Measurements from ENCODE around the gene RBM39. TPM values are rescaled to one million over a fixed set of nuclear protein-coding genes. Genes with fewer than 3 reads are reported as not detected.
A peak's percentile ranks its signal among the peaks of the same experiment; 100 is the strongest.

RBM39 gene
- polyA plus RNA-seq, 3 donors: 89.5 to 209 (median 98.0) TPM

DNA sequence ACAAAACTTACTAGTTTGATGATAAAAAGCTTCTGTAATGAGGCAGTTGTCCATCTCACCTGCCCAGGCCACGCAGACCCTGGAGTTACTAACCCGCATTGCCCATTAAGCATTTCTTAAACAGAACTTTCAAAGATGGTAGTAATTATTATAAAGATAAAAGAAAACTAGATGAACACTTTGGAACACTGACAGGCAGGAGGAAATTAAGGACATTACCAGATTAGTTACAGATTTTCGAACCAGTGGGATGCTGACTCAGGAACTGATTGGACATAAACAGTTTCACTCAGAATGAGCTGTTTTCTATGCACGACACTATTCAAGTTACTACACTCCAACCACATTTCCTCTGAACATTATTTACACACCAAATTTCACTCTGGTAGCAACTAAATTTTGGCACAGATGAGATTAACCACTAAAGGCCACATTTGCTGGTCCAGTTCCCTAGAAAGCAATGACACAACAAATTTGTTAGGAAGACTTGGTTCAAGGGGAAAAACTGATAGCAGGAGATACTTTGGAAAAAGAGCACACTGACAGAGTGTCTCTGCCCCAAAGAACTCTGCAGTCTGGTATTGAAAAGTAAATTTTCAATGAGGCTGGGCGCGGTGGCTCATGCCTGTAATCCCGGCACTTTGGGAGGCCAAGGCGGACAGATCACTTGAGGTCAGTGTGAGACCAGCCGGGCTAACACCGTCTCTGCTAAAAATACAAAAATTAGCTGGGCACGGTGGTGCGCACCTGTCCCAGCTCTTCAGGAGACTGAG, 39.8 kb downstream of the RBM39 start:
- Mint-ChIP-seq H3K4me1 (peaks cover 32% of the 10 kb centered on the region), H3K36me3 (peaks cover 51 to 54% of the 10 kb centered on the region in 2 donors), H3K9me3 (no peaks in the 10 kb centered on the region), H3K4me3 (no peak overlapping the region), H3K27ac (peak overlapping the region in 6 of 7 donors; percentile 24 to 83 (median 54)), H3K27me3 (ENCODE audit: low read depth in 3 of 3) (peaks cover 0 to 4% (median 3%) of the 10 kb centered on the region in 3 donors)
- H3K27ac ChIP-seq (ENCODE audit: low read depth in 1 of 2, low read length in 2 of 2): peak overlapping the region in 1 of 2 donors; percentile 16
- no peak for DNase-seq
- intact Hi-C loops (cut with micrococcal nuclease): loop anchor here in 1 of 2 donors (5.0 kb wide), 1 partner anchor 35 kb away; no protein-coding TSS in a partner anchor
- H3K79me2 ChIP-seq (ENCODE audit: insufficient read depth, low read length): peaks cover 57% of the 10 kb centered on the region
- H4K20me1 ChIP-seq (ENCODE audit: insufficient read depth, low read length): peaks cover 72% of the 10 kb centered on the region
- H3K4me3 ChIP-seq (replicated peaks in 1 of 3; ENCODE audit: low read depth in 2 of 3, low read length in 3 of 3): no peak overlapping the region
- H2AFZ ChIP-seq (ENCODE audit: insufficient read depth, low read depth, low read length, poor library complexity, severe bottlenecking): no peak overlapping the region
- no peaks in the 10 kb centered on the region for H3K9me3 ChIP-seq (replicated peaks in 1 of 2; ENCODE audit: control insufficient read depth in 1 of 2, insufficient read depth in 1 of 2, low read length in 2 of 2)
- WGBS (ENCODE audit: insufficient coverage): 80% methylated on average over 10 of the region's 12 CpGs
- no peaks in the 10 kb centered on the region for H3K27me3 ChIP-seq (ENCODE audit: control insufficient read depth in 2 of 2, insufficient read depth in 2 of 2, low read length in 2 of 2)
- peaks cover 51 to 58% of the 10 kb centered on the region in 2 donors for H3K36me3 ChIP-seq (replicated peaks in 1 of 2; ENCODE audit: control insufficient read depth in 1 of 2, insufficient read depth in 2 of 2, low read length in 2 of 2)
- H3K4me2 ChIP-seq (replicated peaks; ENCODE audit: extremely low read depth, low read length, poor library complexity, severe bottlenecking): no peak overlapping the region
- TF ChIP-seq CTCF (IDR thresholded peaks at IDR 0.05): no peak
- no peak overlapping the region for H3K9ac ChIP-seq (ENCODE audit: insufficient read depth, low read length, poor library complexity, severe bottlenecking)
- peaks cover 22 to 32% of the 10 kb centered on the region in 2 donors for H3K4me1 ChIP-seq (ENCODE audit: control insufficient read depth in 1 of 2, insufficient read depth in 2 of 2, low read length in 2 of 2)

DNA sequence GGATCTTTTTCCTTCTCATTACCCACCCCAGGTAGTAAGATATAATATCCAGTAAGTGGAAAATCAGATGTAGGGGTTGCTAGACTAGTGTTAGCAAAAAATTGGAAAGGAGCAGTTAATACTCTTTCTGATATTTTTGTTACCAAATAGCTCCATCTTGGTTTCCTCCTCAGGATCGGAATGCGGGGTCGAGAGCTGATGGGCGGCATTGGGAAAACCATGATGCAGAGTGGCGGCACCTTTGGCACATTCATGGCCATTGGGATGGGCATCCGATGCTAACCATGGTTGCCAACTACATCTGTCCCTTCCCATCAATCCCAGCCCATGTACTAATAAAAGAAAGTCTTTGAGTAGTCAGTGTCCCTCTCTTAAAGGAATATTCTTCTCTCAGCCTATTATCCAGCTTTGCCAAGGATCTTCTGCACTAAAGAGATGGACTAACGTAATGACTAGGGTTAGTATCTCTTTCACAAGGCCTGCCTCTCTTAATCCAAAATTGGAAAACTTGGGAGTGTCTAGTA, 41.4 kb downstream of the RBM39 start:
- no peak overlapping the region for H2AFZ ChIP-seq (ENCODE audit: insufficient read depth, low read depth, low read length, poor library complexity, severe bottlenecking)
- peak overlapping the region in 1 of 2 donors; percentile 12 for H3K4me3 Mint-ChIP-seq
- TF ChIP-seq CTCF (IDR thresholded peaks at IDR 0.05): no peak
- no peaks in the 10 kb centered on the region for H3K9me3 Mint-ChIP-seq
- no peak for DNase-seq
- WGBS (ENCODE audit: insufficient coverage): 97% methylated on average over 5 of the region's 7 CpGs
- peaks cover 22 to 33% of the 10 kb centered on the region in 2 donors for H3K4me1 ChIP-seq (ENCODE audit: control insufficient read depth in 1 of 2, insufficient read depth in 2 of 2, low read length in 2 of 2)
- no peaks in the 10 kb centered on the region for H3K9me3 ChIP-seq (replicated peaks in 1 of 2; ENCODE audit: control insufficient read depth in 1 of 2, insufficient read depth in 1 of 2, low read length in 2 of 2)
- H4K20me1 ChIP-seq (ENCODE audit: insufficient read depth, low read length): peaks cover 56% of the 10 kb centered on the region
- peaks cover 45% of the 10 kb centered on the region for H3K79me2 ChIP-seq (ENCODE audit: insufficient read depth, low read length)
- peaks cover 0 to 4% (median 3%) of the 10 kb centered on the region in 3 donors for H3K27me3 Mint-ChIP-seq (ENCODE audit: low read depth in 3 of 3)
- H3K27me3 ChIP-seq (ENCODE audit: control insufficient read depth in 2 of 2, insufficient read depth in 2 of 2, low read length in 2 of 2): no peaks in the 10 kb centered on the region
- peak overlapping the region in 1 of 3 experiments; percentile 94 for H3K4me3 ChIP-seq (replicated peaks in 1 of 3; ENCODE audit: low read depth in 2 of 3, low read length in 3 of 3)
- H3K9ac ChIP-seq (ENCODE audit: insufficient read depth, low read length, poor library complexity, severe bottlenecking): no peak overlapping the region
- intact Hi-C loops (cut with micrococcal nuclease): loop anchor here in 1 of 2 donors (5.0 kb wide), 1 partner anchor 37 kb away; no protein-coding TSS in a partner anchor
- H3K4me2 ChIP-seq (replicated peaks; ENCODE audit: extremely low read depth, low read length, poor library complexity, severe bottlenecking): peak overlapping the region; percentile 97
- peaks cover 45 to 49% of the 10 kb centered on the region in 2 donors for H3K36me3 Mint-ChIP-seq
- peak overlapping the region in 1 of 2 donors; percentile 91 for H3K27ac ChIP-seq (ENCODE audit: low read depth in 1 of 2, low read length in 2 of 2)
- H3K27ac Mint-ChIP-seq: peak overlapping the region in 4 of 7 donors; percentile 26 to 93 (median 40)
- H3K36me3 ChIP-seq (replicated peaks in 1 of 2; ENCODE audit: control insufficient read depth in 1 of 2, insufficient read depth in 2 of 2, low read length in 2 of 2): peaks cover 41 to 51% of the 10 kb centered on the region in 2 donors
- peaks cover 32% of the 10 kb centered on the region for H3K4me1 Mint-ChIP-seq

Measured in CD14-positive monocyte (primary cell).